Erythroblast (primary cell): Measurements from ENCODE around the gene FOXF1.

Source experiments
- GATA1 ChIP-seq: IDR thresholded peaks from 2 replicates; pipeline ENCODE4 v1.6.1; 2011; ENCODE audit warnings: low read depth, mild to moderate bottlenecking, control low read depth, low read length, moderate library complexity
- POLR2A ChIP-seq: IDR thresholded peaks from 2 replicates; pipeline ENCODE4 v1.6.1; 2011; ENCODE audit warnings: mild to moderate bottlenecking, low read length

DNA sequence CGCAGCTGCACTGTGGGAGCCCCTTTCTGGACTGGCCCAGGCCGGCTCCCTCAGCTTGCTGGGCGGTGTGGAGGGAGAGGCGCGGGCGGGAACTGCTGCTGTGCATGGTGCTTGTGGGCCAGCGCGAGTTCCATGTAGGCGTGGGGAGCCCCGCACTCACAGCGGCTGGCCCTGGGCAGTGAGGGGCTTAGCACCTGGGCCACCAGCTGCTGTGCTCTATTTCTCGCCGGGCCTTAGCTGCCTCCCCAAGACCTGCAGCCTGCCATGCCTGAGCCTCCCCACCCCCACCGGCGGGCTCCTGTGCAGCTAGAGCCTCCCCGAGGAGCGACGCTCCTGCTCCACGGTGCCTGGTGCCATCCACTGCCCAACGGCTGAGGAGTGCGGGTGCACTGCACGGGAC, 43.0 kb downstream of the FOXF1 start:
- no peak for TF ChIP-seq POLR2A
- no peak for TF ChIP-seq GATA1
